Neural progenitor cell (in vitro differentiated cells): ENCODE results near the gene DCTN4. TPM values are rescaled to one million over a fixed set of nuclear protein-coding genes. Genes with fewer than 3 reads are reported as not detected.

Experiments
- DNase-seq: peaks from one replicate; pipeline ENCODE4 v3.0.0-alpha.2; 2016; ENCODE audit warnings: low spot score
- H2AFZ ChIP-seq: fragments of 200-600 bp; sonication (generic); replicated peaks from 2 replicates; pipeline ENCODE4 v1.6.1; 2016; ENCODE audit warnings: antibody characterized with exemption
- H3F3A ChIP-seq: fragments of 200-600 bp; sonication (generic); 2 replicates; pipeline ENCODE4 v1.6.1; 2016; ENCODE audit warnings: antibody characterized with exemption, low read depth
- H3K27ac ChIP-seq: fragments of 200-600 bp; sonication (generic); 2 replicates; pipeline ENCODE4 v1.5.1; 2016; ENCODE audit warnings: mild to moderate bottlenecking
- H3K27me3 ChIP-seq: fragments of 200-600 bp; sonication (generic); 2 replicates; pipeline ENCODE4 v1.6.1; 2016; ENCODE audit warnings: mild to moderate bottlenecking, moderate library complexity
- H3K36me3 ChIP-seq: fragments of 200-600 bp; sonication (generic); 2 replicates; pipeline ENCODE4 v1.5.1; 2016
- H3K4me1 ChIP-seq: fragments of 200-600 bp; sonication (generic); 2 replicates; pipeline ENCODE4 v1.6.1; 2016; ENCODE audit warnings: mixed run types
- H3K4me2 ChIP-seq: fragments of 200-600 bp; sonication (generic); 2 replicates; pipeline ENCODE4 v1.6.1; 2016
- H3K4me3 ChIP-seq: fragments of 200-600 bp; sonication (generic); 2 replicates; pipeline ENCODE4 v1.5.1; 2016
- H3K79me2 ChIP-seq: fragments of 200-600 bp; sonication (generic); 2 replicates; pipeline ENCODE4 v1.6.1; 2016; ENCODE audit warnings: low read depth
- H3K9ac ChIP-seq: fragments of 200-600 bp; sonication (generic); 2 replicates; pipeline ENCODE4 v1.6.1; 2016
- H3K9me3 ChIP-seq: fragments of 200-600 bp; sonication (generic); 2 replicates; pipeline ENCODE4 v1.5.1; 2016; ENCODE audit warnings: low read depth
- H4K20me1 ChIP-seq: fragments of 200-600 bp; sonication (generic); 2 replicates; pipeline ENCODE4 v1.6.1; 2016; ENCODE audit warnings: low read depth
- H3K27ac Mint-ChIP-seq: 3 replicates; pipeline ENCODE4 v1.8.0; 2021; ENCODE audit warnings: mixed read lengths
- H3K27me3 Mint-ChIP-seq: 2 replicates; pipeline ENCODE4 v1.8.0; 2022; ENCODE audit warnings: low read depth, mild to moderate bottlenecking, inconsistent platforms, moderate library complexity, mixed read lengths; ENCODE audit not compliant: insufficient read depth
- H3K36me3 Mint-ChIP-seq: 3 replicates; pipeline ENCODE4 v1.8.0; 2021; ENCODE audit warnings: mixed read lengths
- H3K4me1 Mint-ChIP-seq: 3 replicates; pipeline ENCODE4 v1.8.0; 2021; ENCODE audit warnings: mixed read lengths
- H3K4me3 Mint-ChIP-seq: 3 replicates; pipeline ENCODE4 v1.8.0; 2021; ENCODE audit warnings: mild to moderate bottlenecking, moderate library complexity, mixed read lengths
- H3K9me3 Mint-ChIP-seq: 3 replicates; pipeline ENCODE4 v1.8.0; 2020; ENCODE audit warnings: mixed read lengths
- EZH2 ChIP-seq: fragments of 200-600 bp; sonication (generic); IDR thresholded peaks from 2 replicates; pipeline ENCODE4 v1.6.1; 2017; ENCODE audit warnings: antibody characterized with exemption, mild to moderate bottlenecking, moderate library complexity
- EZH2phosphoT487 ChIP-seq: fragments of 200-600 bp; sonication (generic); IDR thresholded peaks from 2 replicates; pipeline ENCODE4 v1.6.1; 2017; ENCODE audit warnings: antibody characterized with exemption
- total RNA-seq: library from RNA; depleted of rRNA; stranded (reverse); fragments of >200 nt; gene quantifications from 2 replicates; pipeline ENCODE4 v1.2.3, GENCODE V29; 2015; ENCODE audit warnings: low replicate concordance
- TF ChIP-seq, protein P1 (sequence below): fragments of 200-600 bp; sonication (generic); IDR thresholded peaks from 2 replicates; pipeline ENCODE4 v1.5.1; 2017; ENCODE audit warnings: antibody characterized with exemption, mild to moderate bottlenecking

Gene DCTN4
- total RNA-seq, 1 donor from 2014 or later, result 65.8 TPM

DNA sequence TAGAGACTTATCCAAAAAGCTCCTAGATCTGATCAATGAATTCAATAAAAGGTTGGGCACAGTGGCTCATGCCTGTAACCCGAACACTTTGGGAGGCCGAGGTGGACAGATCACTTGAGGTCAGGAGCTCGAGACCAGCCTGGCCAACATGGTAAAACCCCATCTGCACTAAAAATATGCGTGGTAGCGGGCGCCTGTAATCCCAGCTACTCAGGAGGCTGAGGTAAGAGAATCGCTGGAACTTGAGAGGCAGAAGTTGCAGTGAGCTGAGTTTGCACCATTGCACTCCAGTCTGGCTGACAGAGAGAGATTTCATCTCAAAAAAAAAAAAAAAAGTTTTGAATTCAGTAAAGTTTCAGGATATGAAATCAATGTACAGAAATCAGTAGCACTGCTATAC lies 20.0 kb downstream of the DCTN4 start:
- Histone ChIP-seq H3K9ac (no peak overlapping the region), H3K4me1 (no peaks in the 10 kb centered on the region), H2AFZ (no peak overlapping the region), H3K79me2 (peaks cover 46% of the 10 kb centered on the region), H3K4me2 (no peak overlapping the region), H3K27me3 (no peaks in the 10 kb centered on the region), H3F3A (no peaks in the 10 kb centered on the region), H4K20me1 (no peaks in the 10 kb centered on the region), H3K4me3 (no peak overlapping the region), H3K27ac (no peak overlapping the region), H3K36me3 (no peaks in the 10 kb centered on the region), H3K9me3 (no peaks in the 10 kb centered on the region)
- Mint-ChIP-seq H3K27me3 (peaks cover 2% of the 10 kb centered on the region), H3K4me3 (no peak overlapping the region), H3K27ac (no peak overlapping the region), H3K4me1 (no peaks in the 10 kb centered on the region), H3K9me3 (peaks cover 11% of the 10 kb centered on the region), H3K36me3 (peaks cover 63% of the 10 kb centered on the region)
- no peak for DNase-seq
- TF ChIP-seq EZH2 (no peak), EZH2phosphoT487 (no peak)
- TF ChIP-seq, protein P1, sequence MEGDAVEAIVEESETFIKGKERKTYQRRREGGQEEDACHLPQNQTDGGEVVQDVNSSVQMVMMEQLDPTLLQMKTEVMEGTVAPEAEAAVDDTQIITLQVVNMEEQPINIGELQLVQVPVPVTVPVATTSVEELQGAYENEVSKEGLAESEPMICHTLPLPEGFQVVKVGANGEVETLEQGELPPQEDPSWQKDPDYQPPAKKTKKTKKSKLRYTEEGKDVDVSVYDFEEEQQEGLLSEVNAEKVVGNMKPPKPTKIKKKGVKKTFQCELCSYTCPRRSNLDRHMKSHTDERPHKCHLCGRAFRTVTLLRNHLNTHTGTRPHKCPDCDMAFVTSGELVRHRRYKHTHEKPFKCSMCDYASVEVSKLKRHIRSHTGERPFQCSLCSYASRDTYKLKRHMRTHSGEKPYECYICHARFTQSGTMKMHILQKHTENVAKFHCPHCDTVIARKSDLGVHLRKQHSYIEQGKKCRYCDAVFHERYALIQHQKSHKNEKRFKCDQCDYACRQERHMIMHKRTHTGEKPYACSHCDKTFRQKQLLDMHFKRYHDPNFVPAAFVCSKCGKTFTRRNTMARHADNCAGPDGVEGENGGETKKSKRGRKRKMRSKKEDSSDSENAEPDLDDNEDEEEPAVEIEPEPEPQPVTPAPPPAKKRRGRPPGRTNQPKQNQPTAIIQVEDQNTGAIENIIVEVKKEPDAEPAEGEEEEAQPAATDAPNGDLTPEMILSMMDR, result no peak

DNA sequence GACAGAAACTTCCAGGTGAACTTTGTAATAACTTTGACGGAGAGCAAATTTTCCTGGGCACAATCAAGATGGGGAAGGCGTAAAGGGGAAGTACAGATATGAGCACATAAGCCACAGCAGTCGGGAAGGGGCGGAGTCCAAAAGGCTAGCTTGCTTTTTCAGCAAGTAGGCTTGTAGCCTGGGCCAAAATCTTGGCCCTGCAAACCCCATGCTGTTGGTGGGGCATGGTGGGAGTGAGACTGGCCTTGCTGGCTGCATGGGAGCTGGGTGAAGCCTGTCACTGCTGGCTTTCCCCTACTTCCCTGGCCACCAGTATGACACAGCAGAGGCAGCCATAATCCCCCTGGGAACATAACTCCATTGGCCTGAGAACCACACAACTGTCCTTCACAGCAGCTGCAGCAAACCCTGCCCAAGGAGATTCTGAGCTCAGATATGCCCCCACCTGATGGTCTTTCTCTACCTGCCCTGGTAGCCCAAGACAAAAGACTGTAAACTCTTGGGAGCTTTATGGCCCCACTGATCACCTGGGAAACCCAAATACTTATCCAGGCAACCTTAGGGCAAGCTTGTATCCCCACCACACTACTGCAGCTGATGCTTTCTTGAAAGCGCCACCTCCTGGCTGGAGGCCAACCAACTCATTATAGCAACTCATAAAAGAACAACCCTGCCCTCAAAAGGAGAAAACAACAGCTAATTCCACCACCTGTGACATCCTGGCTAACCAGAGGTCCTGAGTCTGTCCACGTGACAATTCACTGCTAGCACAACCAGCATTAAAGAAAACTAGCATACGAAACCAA lies 24.0 kb downstream of the DCTN4 start:
- TF ChIP-seq EZH2phosphoT487 (no peak), EZH2 (no peak)
- TF ChIP-seq, protein P1, result no peak
- Histone ChIP-seq H4K20me1 (no peaks in the 10 kb centered on the region), H3F3A (no peaks in the 10 kb centered on the region), H2AFZ (no peak overlapping the region), H3K36me3 (peaks cover 11% of the 10 kb centered on the region), H3K4me2 (no peak overlapping the region), H3K4me1 (no peaks in the 10 kb centered on the region), H3K4me3 (no peak overlapping the region), H3K27ac (no peak overlapping the region), H3K9me3 (no peaks in the 10 kb centered on the region), H3K27me3 (no peaks in the 10 kb centered on the region), H3K79me2 (peaks cover 44% of the 10 kb centered on the region), H3K9ac (no peak overlapping the region)
- H3K27ac Mint-ChIP-seq, result no peak overlapping the region
- no peak overlapping the region for H3K4me3 Mint-ChIP-seq
- peaks cover 2% of the 10 kb centered on the region for H3K27me3 Mint-ChIP-seq
- no peaks in the 10 kb centered on the region for H3K4me1 Mint-ChIP-seq
- peaks cover 8% of the 10 kb centered on the region for H3K9me3 Mint-ChIP-seq
- H3K36me3 Mint-ChIP-seq, result peaks cover 57% of the 10 kb centered on the region
- no peak for DNase-seq

DNA sequence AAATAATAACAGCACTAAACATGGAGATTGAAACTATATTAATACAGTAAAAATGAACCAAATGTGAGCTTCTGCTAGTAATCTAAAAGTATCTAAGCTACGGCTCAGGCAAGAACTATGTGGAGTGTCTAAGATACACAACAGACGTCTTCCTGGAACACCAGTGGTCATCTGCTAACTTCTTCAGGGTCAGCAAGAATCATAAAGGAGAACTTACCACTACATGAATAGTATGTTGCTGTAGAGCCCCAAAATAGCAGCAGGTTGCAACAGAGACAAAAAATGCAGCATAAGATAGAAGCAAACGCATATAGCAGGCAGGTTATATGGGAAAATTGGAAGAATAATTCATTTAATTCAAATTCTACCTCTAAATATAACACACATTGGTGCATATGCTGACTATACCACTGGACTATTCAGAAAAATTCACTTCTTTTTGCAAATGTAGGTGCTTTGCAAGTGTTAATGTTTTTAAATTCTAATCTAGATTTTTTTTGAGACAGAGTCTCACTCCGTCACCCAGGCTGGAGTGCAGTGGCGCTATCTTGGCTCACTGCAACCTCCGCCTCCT lies 27.1 kb downstream of the DCTN4 start:
- H3K4me3 Mint-ChIP-seq, result no peak overlapping the region
- Histone ChIP-seq H4K20me1 (no peaks in the 10 kb centered on the region), H3F3A (peaks cover 3% of the 10 kb centered on the region), H3K9ac (no peak overlapping the region), H3K4me3 (no peak overlapping the region), H3K4me2 (no peak overlapping the region), H3K9me3 (no peaks in the 10 kb centered on the region), H3K79me2 (peaks cover 17% of the 10 kb centered on the region), H3K4me1 (no peaks in the 10 kb centered on the region), H3K36me3 (peaks cover 22% of the 10 kb centered on the region), H2AFZ (no peak overlapping the region), H3K27me3 (no peaks in the 10 kb centered on the region), H3K27ac (no peak overlapping the region)
- H3K27me3 Mint-ChIP-seq, result peaks cover 2% of the 10 kb centered on the region
- TF ChIP-seq EZH2phosphoT487 (no peak), EZH2 (no peak)
- TF ChIP-seq, protein P1, result no peak
- DNase-seq, result no peak
- no peaks in the 10 kb centered on the region for H3K4me1 Mint-ChIP-seq
- peaks cover 39% of the 10 kb centered on the region for H3K36me3 Mint-ChIP-seq
- no peak overlapping the region for H3K27ac Mint-ChIP-seq
- peaks cover 4% of the 10 kb centered on the region for H3K9me3 Mint-ChIP-seq
